ENCODE results near the gene NUDT15.
A peak's percentile ranks its signal among the peaks of the same experiment; 100 is the strongest.

NUDT15 gene

GRCh38 chr13:48086272-48086671, 48.7 kb downstream of the NUDT15 start:
- Histone ChIP-seq H3K27me3 (ENCODE audit: low read length) (no peaks in the 10 kb centered on the region), H4K20me1 (ENCODE audit: low read depth, low read length) (no peaks in the 10 kb centered on the region; the same call in 1 of the 2 replicates), H3K27ac (ENCODE audit: low read depth, low read length) (no peak overlapping the region), H3K36me3 (ENCODE audit: low read length) (peaks cover 26% of the 10 kb centered on the region), H2AFZ (ENCODE audit: low read depth, low read length, severe bottlenecking) (no peak overlapping the region), H3K9me2 (replicated peaks; ENCODE audit: insufficient read depth, low read length) (no peaks in the 10 kb centered on the region), H3K79me2 (ENCODE audit: insufficient read depth, low read length) (peaks cover 59% of the 10 kb centered on the region), H3K4me2 (ENCODE audit: low read depth, low read length, poor library complexity, severe bottlenecking) (no peak overlapping the region), H3K9me3 (ENCODE audit: insufficient read depth, low read length) (no peaks in the 10 kb centered on the region), H3F3A (ENCODE audit: insufficient read depth) (no peaks in the 10 kb centered on the region), H3K9ac (ENCODE audit: low read length) (no peak overlapping the region), H3K4me3 (ENCODE audit: insufficient read depth, low read length, poor library complexity, severe bottlenecking) (no peak overlapping the region)
- no peak for TF ChIP-seq CTCF (IDR thresholded peaks at IDR 0.05; ENCODE audit: insufficient read depth, low read length, poor library complexity, severe bottlenecking)
- TF ChIP-seq EZH2phosphoT487 (conservative IDR thresholded peaks at IDR 0.05; ENCODE audit: low read length) = no peak

- Histone ChIP-seq H3K27me3 (ENCODE audit: low read length) (no peaks in the 10 kb centered on the region), H3K4me3 (ENCODE audit: insufficient read depth, low read length, poor library complexity, severe bottlenecking) (peak overlapping the region; percentile 91), H3K79me2 (ENCODE audit: insufficient read depth, low read length) (peaks cover 64% of the 10 kb centered on the region), H3K36me3 (ENCODE audit: low read length) (peaks cover 3% of the 10 kb centered on the region; the same call in 1 of the 2 replicates), H3K9ac (ENCODE audit: low read length) (peak overlapping the region; percentile 98), H3K9me2 (replicated peaks; ENCODE audit: insufficient read depth, low read length) (no peaks in the 10 kb centered on the region), H2AFZ (ENCODE audit: low read depth, low read length, severe bottlenecking) (no peak overlapping the region), H3F3A (ENCODE audit: insufficient read depth) (no peaks in the 10 kb centered on the region), H3K4me2 (ENCODE audit: low read depth, low read length, poor library complexity, severe bottlenecking) (peak overlapping the region; percentile 89), H3K27ac (ENCODE audit: low read depth, low read length) (no peak overlapping the region), H4K20me1 (ENCODE audit: low read depth, low read length) (no peaks in the 10 kb centered on the region; the same call in 1 of the 2 replicates), H3K9me3 (ENCODE audit: insufficient read depth, low read length) (no peaks in the 10 kb centered on the region)
- TF ChIP-seq CTCF (IDR thresholded peaks at IDR 0.05; ENCODE audit: insufficient read depth, low read length, poor library complexity, severe bottlenecking) = no peak
- no peak for TF ChIP-seq EZH2phosphoT487 (conservative IDR thresholded peaks at IDR 0.05; ENCODE audit: low read length)
Observed at GRCh38 chr13:48093588-48093987, 56.1 kb downstream of the NUDT15 start.

GRCh38 chr13:48094404-48094780, 56.9 kb downstream of the NUDT15 start:
- Histone ChIP-seq H3K9me2 (replicated peaks; ENCODE audit: insufficient read depth, low read length) (no peaks in the 10 kb centered on the region), H3K27ac (ENCODE audit: low read depth, low read length) (peak overlapping the region; percentile 30; the same call in 1 of the 2 replicates), H3K4me3 (ENCODE audit: insufficient read depth, low read length, poor library complexity, severe bottlenecking) (peak overlapping the region; percentile 91), H4K20me1 (ENCODE audit: low read depth, low read length) (no peaks in the 10 kb centered on the region; the same call in 1 of the 2 replicates), H3K9ac (ENCODE audit: low read length) (peak overlapping the region; percentile 98), H3K27me3 (ENCODE audit: low read length) (no peaks in the 10 kb centered on the region), H3K36me3 (ENCODE audit: low read length) (peaks cover 3% of the 10 kb centered on the region; the same call in 1 of the 2 replicates), H3K79me2 (ENCODE audit: insufficient read depth, low read length) (peaks cover 56% of the 10 kb centered on the region), H3F3A (ENCODE audit: insufficient read depth) (no peaks in the 10 kb centered on the region), H2AFZ (ENCODE audit: low read depth, low read length, severe bottlenecking) (peak overlapping the region; percentile 73), H3K4me2 (ENCODE audit: low read depth, low read length, poor library complexity, severe bottlenecking) (peak overlapping the region; percentile 89), H3K9me3 (ENCODE audit: insufficient read depth, low read length) (no peaks in the 10 kb centered on the region)
- no peak for TF ChIP-seq CTCF (IDR thresholded peaks at IDR 0.05; ENCODE audit: insufficient read depth, low read length, poor library complexity, severe bottlenecking)
- TF ChIP-seq EZH2phosphoT487 (conservative IDR thresholded peaks at IDR 0.05; ENCODE audit: low read length) = no peak
